BLaER1 treated with 17β-estradiol and CSF1 and Interleukin-3, amounts not matched to agents 10 nM and 100 nM (cell line): ENCODE results near the gene ATG7.

Source experiments
- H3K27ac ChIP-seq, 11 experiments: shearing (Covaris generic); formaldehyde crosslinking; 2 replicates each; pipeline ENCODE4 v1.8.1; 2022
- H3K27me3 ChIP-seq, 11 experiments: shearing (Covaris generic); formaldehyde crosslinking; 2 replicates each; pipeline ENCODE4 v1.8.1; 2022
- H3K36me3 ChIP-seq, 11 experiments: shearing (Covaris generic); formaldehyde crosslinking; 2 replicates each; pipeline ENCODE4 v1.8.1; 2022
- H3K4me1 ChIP-seq, 10 experiments: shearing (Covaris generic); formaldehyde crosslinking; 2 replicates each; pipeline ENCODE4 v1.8.1; 2022
- H3K4me2 ChIP-seq, 11 experiments: shearing (Covaris generic); formaldehyde crosslinking; 2 replicates each; pipeline ENCODE4 v1.8.1; 2022
- H3K4me3 ChIP-seq, 10 experiments: shearing (Covaris generic); formaldehyde crosslinking; 2 replicates each; pipeline ENCODE4 v1.8.1; 2022
- H3K9ac ChIP-seq, 11 experiments: shearing (Covaris generic); formaldehyde crosslinking; 2 replicates each; pipeline ENCODE4 v1.8.1; 2022
- H3K9me3 ChIP-seq, 11 experiments: shearing (Covaris generic); formaldehyde crosslinking; replicated peaks in 1 of 11; 2 replicates each; pipeline ENCODE4 v1.8.1; 2022
- H4K20me1 ChIP-seq, 11 experiments: shearing (Covaris generic); formaldehyde crosslinking; 2 replicates each; pipeline ENCODE4 v1.8.1; 2022
- Cebpa-rat ChIP-seq, 11 experiments: shearing (Covaris generic); IDR thresholded peaks; 2 replicates each; pipeline ENCODE4 v1.8.1; 2022

The ATG7 gene

DNA sequence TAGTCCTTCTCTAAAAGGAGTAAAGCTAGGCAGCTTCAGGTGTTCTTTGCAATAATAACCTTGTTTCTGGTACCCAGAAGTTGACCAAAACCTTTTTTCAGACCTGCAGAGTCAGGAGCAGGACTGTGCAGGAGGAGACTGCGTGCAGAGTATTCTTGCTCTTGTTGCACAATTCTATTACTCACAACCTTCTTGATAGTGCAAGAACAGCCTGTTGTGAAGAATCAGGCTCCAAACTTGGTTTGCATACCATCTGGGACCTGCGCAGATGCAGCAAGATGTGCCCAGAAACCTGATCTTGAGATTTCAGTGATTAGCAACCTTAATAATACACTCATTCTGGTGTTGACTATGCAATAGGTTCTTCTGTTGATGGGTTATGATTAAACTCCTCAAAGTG, 111.9 kb downstream of the ATG7 start:
- Histone ChIP-seq H3K4me2 (peak overlapping the region in 1 of 11 experiments; percentile 1; a peak in 1 of 22 replicates), H4K20me1 (peaks cover 0 to 53% (median 0%) of the 10 kb centered on the region in 11 experiments; a peak in 3 of 22 replicates), H3K4me3 (no peak overlapping the region), H3K4me1 (peaks cover 0 to 34% (median 0%) of the 10 kb centered on the region in 10 experiments; a peak in 6 of 20 replicates), H3K27ac (no peak overlapping the region), H3K27me3 (no peaks in the 10 kb centered on the region), H3K9ac (no peak overlapping the region), H3K36me3 (peaks cover 9 to 97% (median 69%) of the 10 kb centered on the region in 11 experiments; a peak in 20 of 22 replicates), H3K9me3 (no peaks in the 10 kb centered on the region)
- no peak for TF ChIP-seq Cebpa-rat (IDR thresholded peaks at IDR 0.05)

DNA sequence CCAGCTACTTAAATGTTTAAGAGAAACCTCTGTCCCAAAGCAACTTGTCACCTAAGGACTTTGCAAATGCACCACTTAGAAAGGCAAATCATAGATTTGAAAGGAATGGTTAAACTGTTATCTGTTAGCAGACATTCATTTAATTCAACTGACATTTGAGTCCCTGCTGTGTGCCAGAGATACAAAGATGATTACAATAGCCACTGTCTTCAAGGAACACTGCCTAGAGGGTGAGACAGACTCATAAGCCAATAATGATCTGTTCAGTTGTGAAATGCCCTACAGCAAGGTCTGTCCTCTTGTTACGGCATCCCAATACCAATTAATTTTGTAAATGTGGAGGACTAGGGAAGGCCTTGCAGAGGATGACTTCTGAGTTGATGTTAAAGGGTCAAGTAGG, 113.1 kb downstream of the ATG7 start:
- Histone ChIP-seq H3K4me2 (no peak overlapping the region), H3K4me3 (no peak overlapping the region), H3K27me3 (no peaks in the 10 kb centered on the region), H3K27ac (no peak overlapping the region), H3K36me3 (peaks cover 8 to 99% (median 61%) of the 10 kb centered on the region in 11 experiments; a peak in 20 of 22 replicates), H3K9ac (no peak overlapping the region), H3K4me1 (peaks cover 0 to 38% (median 1%) of the 10 kb centered on the region in 10 experiments; a peak in 11 of 20 replicates), H3K9me3 (no peaks in the 10 kb centered on the region), H4K20me1 (peaks cover 0 to 61% (median 0%) of the 10 kb centered on the region in 11 experiments; a peak in 4 of 22 replicates)
- no peak for TF ChIP-seq Cebpa-rat (IDR thresholded peaks at IDR 0.05)

DNA sequence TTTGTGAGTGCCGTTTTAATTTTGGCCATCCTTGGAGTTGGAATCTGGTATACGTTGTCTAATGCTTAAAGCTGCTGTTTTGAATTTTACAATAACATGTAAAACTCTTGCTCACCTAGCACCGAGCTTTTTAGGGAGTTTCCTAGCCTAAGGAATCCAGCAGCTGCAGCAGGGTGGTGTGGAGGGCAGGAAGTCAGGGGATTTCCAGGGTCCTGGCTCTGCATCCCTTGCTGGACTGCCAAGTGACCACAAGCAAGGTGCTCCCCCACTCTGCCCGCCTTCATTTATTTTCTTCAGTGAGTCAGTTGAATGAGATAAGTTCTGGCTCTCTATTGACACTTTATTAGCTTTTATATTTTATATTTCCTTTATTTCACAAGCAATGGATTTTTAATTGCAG, 113.7 kb downstream of the ATG7 start:
- Histone ChIP-seq H3K4me2 (no peak overlapping the region), H3K27me3 (no peaks in the 10 kb centered on the region), H3K27ac (no peak overlapping the region)

DNA sequence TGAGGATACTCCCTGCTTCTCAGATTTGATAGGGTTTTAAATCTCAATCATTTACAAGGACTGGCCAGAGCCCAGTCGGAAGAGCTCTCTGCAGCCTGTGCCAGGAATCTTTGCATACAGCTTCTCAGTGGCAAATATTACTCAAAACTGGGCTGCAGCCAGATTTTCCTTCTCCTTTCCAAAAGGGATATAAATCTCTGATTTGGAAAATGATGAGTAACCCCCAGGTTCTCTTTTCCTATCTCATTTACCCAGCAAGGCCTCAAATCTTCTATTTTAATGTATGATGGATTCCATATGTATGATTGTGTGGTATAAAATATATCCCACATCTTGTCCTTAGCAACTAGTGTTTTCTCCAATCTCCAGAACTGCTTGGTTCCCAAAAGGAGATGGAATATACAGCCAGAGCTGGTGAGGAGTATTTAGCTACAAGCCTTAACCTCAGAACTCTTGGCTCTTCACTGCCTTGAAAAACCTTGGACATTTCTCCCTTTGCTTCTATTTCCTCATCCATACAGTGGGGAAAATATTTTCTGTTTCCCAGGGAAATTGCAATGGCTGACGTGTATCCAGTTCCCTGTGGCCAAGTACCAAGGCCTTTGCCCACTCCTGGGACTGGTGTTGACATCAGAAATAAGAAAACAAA, 114.4 kb downstream of the ATG7 start:
- Histone ChIP-seq H3K4me1 (peaks cover 10 to 49% (median 14%) of the 10 kb centered on the region in 10 experiments), H4K20me1 (peaks cover 3 to 64% (median 6%) of the 10 kb centered on the region in 11 experiments; a peak in 11 of 22 replicates), H3K4me2 (no peak overlapping the region), H3K9me3 (no peaks in the 10 kb centered on the region), H3K27me3 (no peaks in the 10 kb centered on the region), H3K27ac (no peak overlapping the region), H3K9ac (no peak overlapping the region), H3K4me3 (no peak overlapping the region), H3K36me3 (peaks cover 6 to 98% (median 49%) of the 10 kb centered on the region in 11 experiments; a peak in 20 of 22 replicates)
- TF ChIP-seq Cebpa-rat (IDR thresholded peaks at IDR 0.05), result no peak

More for the DNA sequence above, 113.7 kb downstream of the ATG7 start:
- H3K4me1 ChIP-seq, result peaks cover 3 to 44% (median 7%) of the 10 kb centered on the region in 10 experiments
- TF ChIP-seq Cebpa-rat (IDR thresholded peaks at IDR 0.05), result no peak
- peaks cover 6 to 98% (median 56%) of the 10 kb centered on the region in 11 experiments; a peak in 20 of 22 replicates for H3K36me3 ChIP-seq
- no peak overlapping the region for H3K9ac ChIP-seq
- H3K9me3 ChIP-seq, result no peaks in the 10 kb centered on the region
- no peak overlapping the region for H3K4me3 ChIP-seq
- peaks cover 0 to 61% (median 0%) of the 10 kb centered on the region in 11 experiments; a peak in 5 of 22 replicates for H4K20me1 ChIP-seq

DNA sequence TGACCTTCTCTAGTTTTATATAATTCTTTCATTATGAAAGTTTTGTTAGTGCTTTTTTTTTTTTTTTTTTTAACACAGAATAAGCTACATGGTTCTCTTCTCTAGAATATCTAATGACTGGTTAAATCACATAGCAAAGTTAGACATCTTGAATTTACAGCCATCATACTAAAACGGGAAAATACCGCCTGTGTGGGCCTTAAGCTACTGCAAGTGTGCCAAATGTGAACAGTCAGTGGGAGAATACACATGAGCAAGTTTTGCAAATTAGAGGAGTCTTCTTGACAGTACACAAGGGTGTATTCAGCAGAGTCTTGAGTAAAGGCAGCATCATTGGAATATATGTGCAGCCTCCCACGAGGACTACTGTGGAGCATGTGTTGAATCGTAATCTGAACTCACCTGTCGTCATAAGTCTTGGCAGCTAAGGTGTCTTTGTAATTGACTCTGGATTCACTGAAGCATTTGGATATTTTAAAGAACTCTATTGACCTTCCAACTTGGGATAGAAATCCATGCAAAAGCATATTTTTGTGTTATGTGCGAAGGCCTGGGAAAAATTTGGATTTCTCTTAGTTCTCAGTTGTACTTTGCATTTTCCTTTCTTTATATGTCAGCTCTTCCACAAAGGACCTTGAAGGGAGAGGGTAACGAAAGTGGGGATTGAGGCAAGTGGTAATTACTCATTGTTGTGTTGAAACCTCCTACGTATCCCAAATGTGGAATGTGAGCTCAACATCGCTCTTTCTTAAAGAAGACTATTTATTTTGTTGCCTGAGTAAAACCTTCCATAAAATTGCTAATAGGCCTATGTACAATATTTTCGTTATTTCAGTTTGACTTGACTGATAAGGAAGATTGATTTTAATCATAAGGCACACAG, 117.4 kb downstream of the ATG7 start:
- no peak for TF ChIP-seq Cebpa-rat (IDR thresholded peaks at IDR 0.05)
- Histone ChIP-seq H3K4me1 (peaks cover 24 to 33% (median 28%) of the 10 kb centered on the region in 10 experiments), H3K36me3 (peaks cover 11 to 93% (median 31%) of the 10 kb centered on the region in 11 experiments; a peak in 17 of 22 replicates), H3K4me2 (no peak overlapping the region), H4K20me1 (peaks cover 3 to 65% (median 11%) of the 10 kb centered on the region in 11 experiments; a peak in 12 of 22 replicates), H3K4me3 (no peak overlapping the region), H3K27me3 (no peaks in the 10 kb centered on the region), H3K27ac (no peak overlapping the region), H3K9me3 (no peaks in the 10 kb centered on the region), H3K9ac (no peak overlapping the region)

DNA sequence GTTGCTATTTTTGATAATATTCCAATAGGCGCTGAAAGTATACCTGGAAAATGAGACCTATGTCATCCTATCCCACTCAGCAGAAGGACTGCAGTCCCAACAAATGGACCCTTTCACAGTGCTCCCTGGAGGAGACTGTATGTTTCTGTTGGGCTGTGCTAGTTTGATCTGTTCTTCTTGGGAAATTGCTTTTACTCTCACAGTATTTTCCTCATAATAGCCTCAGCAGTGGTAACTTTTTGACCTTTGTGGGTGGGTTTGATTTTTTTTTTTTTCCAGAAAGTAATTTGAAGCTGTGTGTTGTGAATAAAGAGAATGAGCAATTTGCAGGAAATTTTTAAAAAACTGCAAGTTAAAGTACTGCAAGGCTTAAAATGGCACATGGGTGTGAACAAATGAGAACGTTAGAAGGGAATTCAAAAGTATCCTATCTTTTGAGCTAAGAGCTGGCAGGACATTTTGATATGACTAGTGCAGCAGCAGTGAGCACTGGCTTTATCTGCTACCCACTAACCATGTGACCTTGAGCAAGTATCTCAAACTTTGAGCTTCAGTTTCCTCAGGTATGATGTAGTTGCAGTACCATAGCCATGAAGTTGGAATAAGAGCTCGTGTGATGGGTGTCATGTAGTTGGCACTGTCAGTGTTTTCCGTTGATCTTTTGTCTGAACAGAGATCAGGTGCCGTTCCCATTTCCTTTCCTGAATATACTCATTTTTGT, 118.4 kb downstream of the ATG7 start:
- Histone ChIP-seq H4K20me1 (peaks cover 3 to 64% (median 11%) of the 10 kb centered on the region in 11 experiments; a peak in 12 of 22 replicates), H3K36me3 (peaks cover 11 to 92% (median 29%) of the 10 kb centered on the region in 11 experiments; a peak in 17 of 22 replicates), H3K9me3 (no peaks in the 10 kb centered on the region), H3K4me2 (peak overlapping the region; percentile 27 to 77 (median 59); a peak in 20 of 22 replicates), H3K4me3 (no peak overlapping the region), H3K27me3 (no peaks in the 10 kb centered on the region), H3K9ac (no peak overlapping the region), H3K4me1 (peaks cover 24 to 33% (median 28%) of the 10 kb centered on the region in 10 experiments), H3K27ac (no peak overlapping the region)
- no peak for TF ChIP-seq Cebpa-rat (IDR thresholded peaks at IDR 0.05)

DNA sequence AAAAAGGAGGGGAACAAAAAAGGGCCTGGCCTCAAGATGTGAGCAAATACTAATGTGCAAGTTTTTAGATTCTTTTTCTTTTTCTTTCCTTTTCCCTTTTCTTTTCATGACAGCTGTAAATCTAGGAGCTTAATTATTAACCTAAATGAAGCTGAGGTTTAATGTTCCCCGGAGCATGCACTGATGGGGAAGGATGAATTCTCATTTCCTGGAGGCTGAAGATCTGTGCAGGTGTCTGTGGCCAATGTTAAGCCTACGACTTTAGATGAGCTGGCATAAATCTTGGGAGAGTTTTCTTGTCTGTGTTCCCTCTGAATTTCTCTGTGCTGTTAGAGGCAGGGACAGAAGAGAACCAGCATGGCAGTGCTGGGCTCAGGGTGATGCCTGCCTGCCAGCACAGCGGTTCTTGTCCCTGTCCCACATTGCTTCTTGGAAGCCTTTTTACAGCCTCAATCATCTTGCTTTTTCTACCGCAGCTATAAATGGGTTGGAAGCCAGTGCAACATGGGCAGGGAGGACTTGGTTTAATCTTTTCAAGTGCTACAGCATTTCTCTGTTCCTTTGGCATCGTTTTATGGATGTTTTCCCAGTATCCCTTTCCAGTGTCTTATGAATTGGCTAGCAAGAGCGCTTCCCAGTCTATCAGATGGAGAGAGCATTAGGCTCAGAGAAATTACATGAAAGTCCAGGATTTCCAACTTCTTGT, 119.1 kb downstream of the ATG7 start:
- Histone ChIP-seq H3K4me2 (peak overlapping the region; percentile 27 to 77 (median 59)), H3K27ac (no peak overlapping the region), H3K9me3 (no peaks in the 10 kb centered on the region)

More for the DNA sequence above, 119.1 kb downstream of the ATG7 start:
- Histone ChIP-seq H3K4me3 (no peak overlapping the region), H3K27me3 (no peaks in the 10 kb centered on the region), H3K36me3 (peaks cover 11 to 90% (median 29%) of the 10 kb centered on the region in 11 experiments; a peak in 16 of 22 replicates), H3K9ac (no peak overlapping the region), H4K20me1 (peaks cover 3 to 59% (median 11%) of the 10 kb centered on the region in 11 experiments; a peak in 12 of 22 replicates), H3K4me1 (peaks cover 24 to 33% (median 28%) of the 10 kb centered on the region in 10 experiments)
- no peak for TF ChIP-seq Cebpa-rat (IDR thresholded peaks at IDR 0.05)
